SHP77 (cell line): ENCODE data around the gene LILRB4.
"Not testable (repeated sequence)": the region's sequence is repeated elsewhere in the genome, so short reads cannot be mapped to it uniquely, and the experiment has no call there.

Source experiments
- DNase-seq, 2 experiments: peaks; one replicate each; lab custom pipeline; 2025; lab: John Stamatoyannopoulos, UW

The LILRB4 gene

DNA sequence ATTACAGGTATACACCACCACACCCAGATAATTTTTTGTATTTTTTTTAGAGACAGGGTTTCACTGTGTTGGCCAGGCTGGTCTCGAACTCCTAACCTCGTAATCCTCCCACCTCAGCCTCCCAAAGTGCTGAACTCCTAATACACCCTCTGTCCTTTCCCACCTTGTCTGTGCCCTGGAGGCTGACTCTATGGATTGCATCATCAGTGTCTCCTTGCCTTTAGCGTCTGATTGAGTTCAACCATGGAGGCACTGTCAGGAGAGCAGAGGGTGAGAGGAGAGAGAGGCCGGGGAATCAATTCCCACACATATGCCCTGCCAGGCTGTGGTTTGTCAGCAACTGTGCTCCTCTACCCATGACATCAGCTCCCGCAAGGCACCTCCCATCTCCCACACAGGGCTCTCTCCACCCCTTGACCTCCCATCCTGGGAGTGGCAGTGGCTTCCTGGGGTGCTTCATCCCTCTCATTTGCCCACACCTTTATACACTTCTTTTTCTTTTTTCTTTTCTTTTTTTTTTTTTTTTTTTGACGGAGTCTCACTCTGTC is 12.6 kb upstream of the LILRB4 start:
- no peak for DNase-seq

DNA sequence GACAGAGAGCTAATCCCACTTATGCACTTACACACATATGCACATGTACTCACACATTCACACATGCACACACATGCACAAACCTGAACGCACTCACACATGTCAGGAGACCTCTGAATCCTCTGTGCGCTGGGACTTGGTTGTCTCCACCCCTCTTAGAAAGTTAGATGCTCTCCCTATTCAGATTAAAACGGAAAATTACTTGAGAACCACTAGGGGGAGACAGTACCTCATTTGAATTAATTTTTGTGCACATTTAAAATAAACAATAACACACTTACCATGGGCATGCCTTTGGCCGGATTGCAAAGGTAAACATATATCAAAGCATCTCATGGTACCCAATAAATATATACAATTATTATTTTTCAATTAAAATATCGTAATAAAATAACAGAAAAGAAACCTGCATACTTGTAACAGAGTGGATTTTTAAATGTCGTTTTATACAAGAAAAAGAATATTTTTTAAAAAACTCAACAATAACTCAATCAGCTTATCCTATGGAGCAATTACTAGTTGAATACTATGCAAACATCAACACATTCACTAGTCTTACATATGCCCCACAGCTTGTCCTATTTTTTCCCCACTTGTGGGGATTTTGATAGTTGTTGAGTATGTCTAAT is 9.5 kb upstream of the LILRB4 start:
- DNase-seq, result peak; percentile 33 to 58

- DNase-seq, result peak; percentile 24 to 46
These were observed 8.1 kb upstream of the LILRB4 start for GRCh38 chr19:54654447-54655321.

GRCh38 chr19:54659300-54659699 is 3.5 kb upstream of the LILRB4 start:
- DNase-seq, result no peak

- no peak for DNase-seq
These were observed 2.5 kb upstream of the LILRB4 start for GRCh38 chr19:54660306-54660705.

GRCh38 chr19:54660964-54661363 is 1.8 kb upstream of the LILRB4 start:
- no peak for DNase-seq

- no peak for DNase-seq
These were observed 821 bp upstream of the LILRB4 start for GRCh38 chr19:54661846-54662481.

- DNase-seq, result no peak
These were observed 2.7 kb downstream of the LILRB4 start for GRCh38 chr19:54665530-54665929.

DNA sequence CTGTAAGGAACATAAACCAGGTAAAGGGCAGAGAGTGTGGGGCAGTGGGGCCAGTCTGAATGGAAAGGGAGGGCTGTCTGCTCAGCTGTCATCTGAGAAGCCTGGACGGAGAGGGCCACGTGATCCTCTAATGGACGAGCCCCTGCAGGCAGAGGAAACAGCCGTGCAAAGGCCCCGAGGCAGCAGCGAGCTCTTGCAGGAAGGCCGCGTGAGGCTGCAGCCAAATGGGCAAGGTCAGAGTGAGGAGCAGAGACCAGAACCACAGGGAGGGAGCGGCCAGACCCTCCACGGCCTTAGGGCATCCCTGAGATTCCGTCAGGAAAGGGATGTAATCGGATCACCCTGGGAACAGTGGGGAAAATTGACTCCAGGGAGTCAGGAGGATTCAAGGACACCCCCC is 4.4 kb downstream of the LILRB4 start:
- DNase-seq, result no peak

DNA sequence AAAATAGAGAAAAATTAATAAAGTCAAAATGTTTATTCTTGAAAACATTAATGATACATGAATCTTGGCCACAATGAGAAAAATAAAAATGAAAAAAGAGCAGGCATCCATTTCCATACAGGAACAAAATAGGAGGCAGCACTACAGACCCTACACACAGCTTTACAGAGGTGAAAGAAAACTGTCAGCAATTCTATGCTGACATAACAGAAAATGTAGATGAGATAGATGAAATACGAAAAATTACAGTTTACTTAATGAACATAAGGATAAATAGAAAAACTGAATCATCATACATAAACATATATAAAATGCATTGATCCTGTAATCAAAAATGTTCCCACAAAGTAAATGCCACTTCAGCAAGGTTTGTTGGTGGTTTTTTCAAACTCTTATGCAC is 5.6 kb downstream of the LILRB4 start:
- no peak for DNase-seq

GRCh38 chr19:54670576-54671357 is 8.0 kb downstream of the LILRB4 start:
- no peak for DNase-seq

GRCh38 chr19:54673222-54673621 is 10.4 kb downstream of the LILRB4 start:
- DNase-seq, result no peak

GRCh38 chr19:54674021-54674617 is 11.3 kb downstream of the LILRB4 start:
- DNase-seq, result peak; percentile 27 to 64

GRCh38 chr19:54676210-54676834 is 13.5 kb downstream of the LILRB4 start:
- peak; percentile 14 to 28 for DNase-seq

GRCh38 chr19:54677217-54677616 is 14.4 kb downstream of the LILRB4 start:
- no peak for DNase-seq

- DNase-seq, result not testable (repeated sequence)
These were observed 18.8 kb downstream of the LILRB4 start for GRCh38 chr19:54681596-54681995.

DNA sequence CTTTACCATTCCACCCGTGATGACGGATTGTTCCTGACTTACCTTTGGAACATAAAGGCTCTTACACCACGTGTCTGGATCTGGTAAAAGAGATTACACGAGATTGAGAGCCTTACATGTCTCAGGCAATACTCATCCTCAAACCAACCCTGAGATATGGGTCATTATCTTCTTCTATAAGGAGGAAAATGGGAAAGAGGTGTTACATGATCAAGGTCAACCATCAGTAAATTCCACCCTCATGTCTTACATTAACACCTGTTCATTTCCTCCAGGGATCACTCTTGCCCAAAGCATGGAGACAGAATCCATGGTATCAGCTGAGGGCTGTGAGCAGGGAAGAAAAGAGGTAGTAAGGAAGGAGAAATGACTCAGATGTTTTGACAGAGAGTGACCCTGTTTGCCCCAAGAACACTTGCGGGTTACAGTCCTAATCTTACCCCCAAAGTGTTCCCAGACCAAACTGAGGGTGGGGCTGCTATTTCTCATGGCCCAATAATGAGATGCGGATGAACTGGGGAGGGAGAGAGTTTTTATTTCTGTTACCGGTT is 19.6 kb downstream of the LILRB4 start:
- no peak for DNase-seq

DNA sequence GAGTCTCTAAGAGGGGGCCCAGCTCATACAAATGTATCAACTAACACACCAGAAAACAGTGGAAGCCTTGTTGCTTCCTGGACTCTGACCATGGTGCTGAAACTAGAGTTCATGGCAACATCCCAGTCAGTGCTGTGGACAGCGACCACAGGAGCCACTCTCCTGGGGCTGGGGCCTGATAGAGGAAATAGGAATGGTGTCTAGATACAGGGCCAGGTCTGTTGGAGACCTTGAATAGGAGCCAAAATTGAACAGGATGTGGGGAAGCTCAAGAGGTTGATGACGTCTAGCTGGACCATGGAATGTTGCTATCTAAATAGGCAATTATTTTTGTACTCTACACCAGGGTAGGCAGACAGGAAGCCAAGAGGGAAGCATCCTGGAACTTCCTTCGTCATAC is 21.7 kb downstream of the LILRB4 start:
- DNase-seq, result peak; percentile 82 to 90

- no peak for DNase-seq
These were observed 29.0 kb downstream of the LILRB4 start for GRCh38 chr19:54691582-54692297.

- DNase-seq, result no peak
These were observed 29.5 kb downstream of the LILRB4 start for GRCh38 chr19:54692298-54692615.
